Activated CD8-positive, alpha-beta T cell treated with anti-CD3 and anti-CD28 coated beads for 36 hours (primary cell): ENCODE results near the gene PARP15. TPM values are rescaled to one million over a fixed set of nuclear protein-coding genes. Genes with fewer than 3 reads are reported as not detected.

Experiments used
- ATAC-seq: fragments of 200-7000 bp; cut with Tn5 transposase; one replicate; pipeline ENCODE4 v1.10.0; 2021; ENCODE audit warnings: mild to moderate bottlenecking, moderate library complexity
- CTCF ChIA-PET: fragments of 350-600 bp; sonication (Branson Sonifier 250); formaldehyde crosslinking; loops from one replicate; lab custom pipeline; 2021; ENCODE audit warnings: antibody characterized with exemption; lab: Charles Lee
- POLR2A ChIA-PET: fragments of 350-600 bp; sonication (Branson Sonifier 250); formaldehyde crosslinking; loops from one replicate; lab custom pipeline; 2021; ENCODE audit warnings: antibody characterized with exemption; lab: Charles Lee
- DNase-seq: peaks from one replicate; pipeline ENCODE4 v3.0.0-alpha.2; 2020
- H3K27ac Mint-ChIP-seq: one replicate; pipeline ENCODE4 v1.8.0; 2021; ENCODE audit warnings: mild to moderate bottlenecking, mixed read lengths
- H3K27me3 Mint-ChIP-seq: one replicate; pipeline ENCODE4 v1.8.0; 2021; ENCODE audit warnings: mixed read lengths
- H3K36me3 Mint-ChIP-seq: one replicate; pipeline ENCODE4 v1.8.0; 2021; ENCODE audit warnings: low read depth, mixed read lengths
- H3K4me1 Mint-ChIP-seq: one replicate; pipeline ENCODE4 v1.8.0; 2021; ENCODE audit warnings: low read depth, mixed read lengths
- H3K4me3 Mint-ChIP-seq: one replicate; pipeline ENCODE4 v1.8.0; 2021; ENCODE audit warnings: mild to moderate bottlenecking, moderate library complexity, mixed read lengths
- H3K9me3 Mint-ChIP-seq: one replicate; pipeline ENCODE4 v1.8.0; 2021; ENCODE audit warnings: mixed read lengths
- CTCF ChIP-seq: fragments of 200-600 bp; IDR thresholded peaks from one replicate; pipeline ENCODE4 v1.8.0; 2022; ENCODE audit warnings: antibody characterized with exemption, mild to moderate bottlenecking
- intact Hi-C: fragments of 100-400 bp; cut with micrococcal nuclease; formaldehyde crosslinking; loops from one replicate; pipeline ENCODE4 v1.10.0; 2022
- total RNA-seq, 2 experiments: library from RNA; stranded (reverse); gene quantifications; one replicate each; pipeline ENCODE4 v1.2.3, GENCODE V29; 2021

The PARP15 gene
- total RNA-seq, 2 experiments from 2014 or later = 13.3 to 14.0 TPM

DNA sequence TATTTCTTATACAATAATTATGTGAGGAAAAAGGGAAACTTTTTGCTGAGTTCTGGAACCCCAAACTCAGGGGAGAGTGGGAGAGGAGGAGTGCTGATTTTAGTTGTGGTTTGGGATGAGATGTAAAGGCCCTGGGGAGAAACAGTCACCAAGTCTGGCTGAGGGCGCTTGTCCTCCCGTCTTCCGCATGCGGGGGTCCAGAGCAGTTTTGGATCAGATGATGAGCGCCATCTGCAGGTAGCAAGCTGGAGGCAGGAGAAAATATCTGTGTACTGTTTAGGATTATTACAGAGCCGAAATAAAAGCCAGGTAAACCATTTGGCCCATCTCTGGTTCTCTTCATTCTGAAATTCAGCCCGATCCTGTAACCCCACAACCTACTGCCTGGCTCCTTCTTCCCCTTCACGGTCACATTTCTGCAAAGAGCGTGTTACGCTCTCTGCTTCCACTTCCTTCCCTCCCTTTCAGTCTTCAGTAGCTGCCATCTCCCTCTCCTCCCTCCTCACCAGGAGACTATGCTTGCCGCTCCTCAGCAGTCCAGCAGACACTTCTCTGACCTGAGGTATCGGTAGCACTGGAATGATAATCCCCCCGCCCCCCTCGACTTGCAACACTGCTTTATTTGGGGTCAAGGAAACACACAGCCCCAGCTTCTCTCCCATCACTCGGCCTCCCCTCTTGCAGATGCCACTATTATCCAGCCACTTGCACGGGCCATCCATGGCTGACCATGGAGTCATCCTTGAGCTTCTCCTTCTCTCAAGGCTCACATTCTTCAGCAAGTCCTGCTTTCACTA, 101.8 kb downstream of the PARP15 start:
- ChIA-PET CTCF (interaction anchor here (0.6 to 7.0 kb wide), 56 partner anchors 8 to 1133 kb away, joined by 3 to 244 read pairs (median 4); partner anchors contain the start of genes DTX3L, FAM162A, KPNA1 and PARP9), POLR2A (interaction anchor here (0.8 to 3.2 kb wide), 13 partner anchors 8 to 296 kb away, joined by 3 to 32 read pairs (median 4); partner anchors contain the start of genes DTX3L, FAM162A, MIX23 and PARP9)
- TF ChIP-seq CTCF = peak; percentile 77
- ATAC-seq = peak; percentile 67
- Mint-ChIP-seq H3K4me3 (peak overlapping the region; percentile 97), H3K9me3 (no peaks in the 10 kb centered on the region), H3K27me3 (no peaks in the 10 kb centered on the region), H3K4me1 (peaks cover 50% of the 10 kb centered on the region), H3K27ac (peak overlapping the region; percentile 97), H3K36me3 (peaks cover 12% of the 10 kb centered on the region)
- intact Hi-C loops = loop anchor here (1.0 to 5.0 kb wide), 2 partner anchors 102 to 119 kb away; partner anchors contain the start of gene PARP15
- DNase-seq = peak; percentile 93

DNA sequence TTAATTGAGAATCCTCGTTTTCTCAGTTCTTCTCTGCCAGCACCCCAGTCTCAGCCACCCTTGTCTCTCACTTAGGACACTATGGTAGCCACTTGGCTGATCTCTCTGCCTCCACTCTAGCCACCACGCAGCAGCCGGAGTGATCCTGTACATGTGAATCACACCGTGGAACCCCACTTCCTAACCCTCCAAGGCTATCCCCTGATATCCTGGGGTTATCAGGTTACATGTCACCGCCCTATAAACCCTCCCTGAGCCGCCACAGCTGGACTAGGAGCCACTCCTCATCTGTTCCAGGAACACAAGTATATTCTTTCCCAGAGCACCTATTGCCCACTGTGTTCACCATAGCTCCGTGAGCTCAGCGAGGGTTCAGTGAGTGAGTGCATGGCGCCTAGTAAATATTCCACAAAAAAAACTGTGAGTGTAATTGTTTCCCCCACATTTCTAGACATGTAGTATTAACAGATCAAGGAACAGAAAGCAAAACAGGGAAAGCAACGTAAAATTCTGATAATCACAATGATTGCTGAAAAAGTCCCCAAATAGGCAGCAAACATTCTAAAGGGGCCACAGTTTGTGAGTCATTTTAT, 102.5 kb downstream of the PARP15 start:
- POLR2A ChIA-PET = interaction anchor here (0.8 to 3.2 kb wide), 15 partner anchors 8 to 297 kb away, joined by 3 to 32 read pairs (median 4); partner anchors contain the start of genes DTX3L, FAM162A, MIX23 and PARP9
- H3K4me3 Mint-ChIP-seq = peak overlapping the region; percentile 97
- CTCF ChIA-PET = interaction anchor here (0.6 to 7.0 kb wide), 38 partner anchors 8 to 578 kb away, joined by 3 to 244 read pairs (median 5); partner anchors contain the start of genes DTX3L, FAM162A, KPNA1 and MIX23
- DNase-seq (no peak), ATAC-seq (peak; percentile 8)
- H3K36me3 Mint-ChIP-seq = peaks cover 17% of the 10 kb centered on the region
- no peak for TF ChIP-seq CTCF
- no peaks in the 10 kb centered on the region for H3K27me3 Mint-ChIP-seq
- H3K4me1 Mint-ChIP-seq = peaks cover 49% of the 10 kb centered on the region
- intact Hi-C loops = loop anchor here (1.0 to 10.0 kb wide), 3 partner anchors 103 to 265 kb away; partner anchors contain the start of genes PARP15 and WDR5B
- no peaks in the 10 kb centered on the region for H3K9me3 Mint-ChIP-seq
- H3K27ac Mint-ChIP-seq = peak overlapping the region; percentile 97

DNA sequence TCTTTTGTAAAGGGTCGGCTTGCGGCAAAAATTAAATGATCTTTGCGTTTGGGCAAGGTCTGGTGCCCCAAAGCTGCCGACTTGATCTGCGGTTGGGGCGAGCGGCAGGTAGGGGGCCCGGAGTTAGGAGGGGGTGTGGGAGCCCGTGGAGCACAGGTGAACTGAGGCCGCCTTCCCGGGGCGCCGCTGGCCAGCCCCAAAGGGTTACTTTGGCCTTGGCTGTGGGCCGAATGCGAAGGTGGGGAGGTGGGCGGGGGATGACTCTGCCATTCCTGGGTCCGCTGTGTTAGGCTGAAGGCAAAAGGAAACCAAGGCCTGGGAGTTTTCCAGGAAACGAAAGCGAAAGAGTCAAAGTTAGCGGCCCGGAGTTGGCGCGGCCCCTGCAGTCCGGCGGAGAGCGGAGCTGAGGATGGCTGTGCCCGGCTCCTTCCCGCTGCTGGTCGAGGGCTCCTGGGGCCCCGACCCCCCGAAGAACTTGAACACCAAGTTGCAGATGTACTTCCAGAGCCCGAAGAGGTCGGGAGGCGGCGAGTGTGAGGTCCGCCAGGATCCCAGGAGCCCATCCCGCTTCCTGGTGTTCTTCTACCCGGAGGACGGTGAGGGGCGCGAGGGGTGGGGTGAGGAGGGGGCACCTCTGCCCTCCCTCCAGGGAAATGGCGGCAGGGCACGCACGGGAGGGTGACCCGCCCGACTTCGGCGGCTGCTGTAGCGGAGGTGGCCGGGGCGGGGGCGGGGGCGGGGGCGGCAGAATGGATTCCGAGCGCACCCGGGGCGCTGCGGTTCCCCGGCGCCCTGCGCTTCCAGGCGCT, 103.2 kb downstream of the PARP15 start, which contains the start of gene PARP14:
Gene PARP14, plus strand, starts transcription at position 365 of the 809 bp plus-strand sequence. Its CDS starts 45 bp downstream, at position 410.
- ChIA-PET POLR2A (interaction anchor here (0.6 to 3.2 kb wide), 8 partner anchors 11 to 297 kb away, joined by 3 to 32 read pairs (median 3); partner anchors contain the start of genes DTX3L, FAM162A and PARP9), CTCF (interaction anchor here (1.0 to 7.0 kb wide), 10 partner anchors 11 to 304 kb away, joined by 3 to 244 read pairs (median 10); partner anchors contain the start of genes DTX3L, FAM162A, KPNA1 and MIX23)
- Mint-ChIP-seq H3K27me3 (no peaks in the 10 kb centered on the region), H3K36me3 (peaks cover 21% of the 10 kb centered on the region), H3K27ac (peak within 1 kb of the TSS; percentile 97), H3K9me3 (no peaks in the 10 kb centered on the region), H3K4me1 (peaks cover 51% of the 10 kb centered on the region), H3K4me3 (peak within 1 kb of the TSS; percentile 97)
- no peak for TF ChIP-seq CTCF
- intact Hi-C loops = loop anchor here (10.0 kb wide), 1 partner anchor 266 kb away; the partner anchor contains the start of gene WDR5B
- ATAC-seq (peak; percentile 70), DNase-seq (peak; percentile 76)

GRCh38 chr3:122681284-122681973, 104.0 kb downstream of the PARP15 start:
- Mint-ChIP-seq H3K9me3 (no peaks in the 10 kb centered on the region), H3K27ac (peak overlapping the region; percentile 96), H3K4me3 (peak overlapping the region; percentile 97), H3K4me1 (peaks cover 51% of the 10 kb centered on the region), H3K36me3 (peaks cover 21% of the 10 kb centered on the region), H3K27me3 (no peaks in the 10 kb centered on the region)
- CTCF ChIA-PET = interaction anchor here (1.0 to 7.0 kb wide), 4 partner anchors 121 to 298 kb away, joined by 3 to 244 read pairs (median 14); partner anchors contain the start of genes DTX3L, FAM162A, KPNA1 and MIX23
- POLR2A ChIA-PET = interaction anchor here (0.6 to 3.2 kb wide), 5 partner anchors 12 to 288 kb away, joined by 3 to 32 read pairs (median 3); partner anchors contain the start of genes DTX3L and PARP9
- intact Hi-C loops = loop anchor here (10.0 kb wide), 1 partner anchor 267 kb away; the partner anchor contains the start of gene WDR5B
- DNase-seq (no peak), ATAC-seq (no peak)
- no peak for TF ChIP-seq CTCF
